HCT116 (cell line): Measurements from ENCODE around the gene SND1. TPM values are rescaled to one million over a fixed set of nuclear protein-coding genes. Genes with fewer than 3 reads are reported as not detected.

ENCODE experiments used
- ATAC-seq: fragments of 200-7000 bp; cut with Tn5 transposase; 2 replicates; pipeline ENCODE4 v1.9.1; 2020; ENCODE audit warnings: mild to moderate bottlenecking, moderate library complexity
- BruUV-seq: library from RNA; stranded (reverse); fragments of 400-500 nt; replicated peaks from 2 replicates; lab custom pipeline; 2021; lab: Mats Ljungman, UMichigan
- CTCF ChIA-PET: fragments of 300-600 bp; sonication (Branson Sonifier 250); formaldehyde crosslinking; loops from one replicate; lab custom pipeline; 2021; ENCODE audit warnings: antibody characterized with exemption; lab: Charles Lee
- POLR2A ChIA-PET: fragments of 300-600, 350-600 bp; sonication (Branson Sonifier 250); formaldehyde crosslinking; loops from one replicate; lab custom pipeline; 2021; ENCODE audit warnings: antibody characterized with exemption; lab: Charles Lee
- RAD21 ChIA-PET, 2 experiments: fragments of 300-600 bp; sonication (Branson Sonifier 250); formaldehyde crosslinking; loops; one replicate each; lab custom pipeline; 2023; ENCODE audit warnings: low total read pairs in 2 of 2; ENCODE audit not compliant: uncharacterized antibody in 2 of 2, unreplicated experiment in 2 of 2, low non-redundant PET in 1 of 2; lab: Charles Lee
- DNase-seq: peaks from one replicate; pipeline ENCODE4 v3.0.0-alpha.2; 2010; ENCODE audit warnings: low read depth, low spot score
- H2AFZ ChIP-seq: fragments of 200-600 bp; shearing (Covaris generic), sonication (generic); 2 replicates; pipeline ENCODE4 v1.6.1; 2017; ENCODE audit warnings: low read depth, mixed run types, mixed read lengths, antibody characterized with exemption, low read length; ENCODE audit not compliant: poor library complexity, severe bottlenecking
- H3K27ac ChIP-seq: 2 replicates; pipeline ENCODE4 v1.5.1; 2012; ENCODE audit warnings: low read depth, low read length
- H3K27me3 ChIP-seq: fragments of 200-600 bp; sonication (generic); 2 replicates; pipeline ENCODE4 v1.6.1; 2016; ENCODE audit warnings: mixed run types, low read length, mixed read lengths; ENCODE audit not compliant: insufficient read depth
- H3K36me3 ChIP-seq, 2 experiments: fragments of 200-500 bp in 1 of 2; fragments of 200-600 bp in 1 of 2; sonication (Bioruptor generic) in 1 of 2; sonication (generic) in 1 of 2; 2 replicates each; pipeline versions ENCODE4 v1.5.1 to v1.6.1; 2014 to 2016; ENCODE audit warnings: low read length in 2 of 2, inconsistent platforms in 1 of 2, mixed read lengths in 1 of 2, mixed run types in 1 of 2; ENCODE audit not compliant: insufficient read depth in 2 of 2, control insufficient read depth in 1 of 2
- H3K4me1 ChIP-seq, 2 experiments: fragments of 200-600 bp in 1 of 2; sonication (generic) in 1 of 2; 2 replicates each; pipeline versions ENCODE4 v1.5.1 to v1.6.1; 2012 to 2017; ENCODE audit warnings: low read length in 2 of 2, inconsistent platforms in 1 of 2, mild to moderate bottlenecking in 1 of 2, mixed read lengths in 1 of 2, mixed run types in 1 of 2, moderate library complexity in 1 of 2; ENCODE audit not compliant: insufficient read depth in 2 of 2, control insufficient read depth in 1 of 2
- H3K4me2 ChIP-seq: fragments of 200-600 bp; sonication (generic); 2 replicates; pipeline ENCODE4 v1.6.1; 2017; ENCODE audit warnings: mixed run types, low read length, mixed read lengths
- H3K4me3 ChIP-seq, 2 experiments: fragments of 200-600 bp in 1 of 2; sonication (generic) in 1 of 2; replicated peaks in 1 of 2; 2 replicates each; pipeline ENCODE4 v1.5.1; 2011 to 2016; ENCODE audit warnings: low read length in 2 of 2, control low read depth in 1 of 2, low read depth in 1 of 2, mild to moderate bottlenecking in 1 of 2, mixed read lengths in 1 of 2, mixed run types in 1 of 2
- H3K79me2 ChIP-seq: fragments of 200-600 bp; sonication (generic); 2 replicates; pipeline ENCODE4 v1.6.1; 2017; ENCODE audit warnings: mild to moderate bottlenecking, mixed run types, low read length, moderate library complexity, mixed read lengths; ENCODE audit not compliant: insufficient read depth
- H3K9ac ChIP-seq: fragments of 200-600 bp; sonication (generic); 2 replicates; pipeline ENCODE4 v1.6.1; 2016; ENCODE audit warnings: low read length, mixed read lengths
- H3K9me2 ChIP-seq: fragments of 200-600 bp; sonication (generic), shearing (Covaris generic); 2 replicates; pipeline ENCODE4 v1.6.1; 2017; ENCODE audit warnings: mixed run types, mild to moderate bottlenecking, moderate library complexity; ENCODE audit not compliant: insufficient read depth
- H3K9me3 ChIP-seq, 2 experiments: fragments of 200-500 bp in 1 of 2; fragments of 200-600 bp in 1 of 2; sonication (Bioruptor generic) in 1 of 2; sonication (generic) in 1 of 2; 2 replicates each; pipeline ENCODE4 v1.6.1; 2014 to 2017; ENCODE audit warnings: low read length in 2 of 2, mixed read lengths in 2 of 2, inconsistent platforms in 1 of 2, low read depth in 1 of 2, mild to moderate bottlenecking in 1 of 2, mixed run types in 1 of 2, moderate library complexity in 1 of 2; ENCODE audit not compliant: control insufficient read depth in 1 of 2, insufficient read depth in 1 of 2
- H4K20me1 ChIP-seq: fragments of 200-600 bp; sonication (generic), shearing (Covaris generic); 2 replicates; pipeline ENCODE4 v1.6.1; 2017; ENCODE audit warnings: mixed run types, mild to moderate bottlenecking, moderate library complexity; ENCODE audit not compliant: insufficient read depth
- ELF1 ChIP-seq: IDR thresholded peaks from 2 replicates; pipeline ENCODE4 v1.6.1; 2012; ENCODE audit warnings: low read depth, borderline replicate concordance
- EZH2 ChIP-seq: fragments of 200-600 bp; sonication (generic); IDR thresholded peaks from 2 replicates; pipeline ENCODE4 v1.6.1; 2017; ENCODE audit warnings: antibody characterized with exemption, mixed run types
- POLR2AphosphoS5 ChIP-seq: IDR thresholded peaks from 2 replicates; pipeline ENCODE4 v1.6.1; 2011; ENCODE audit warnings: mild to moderate bottlenecking, low read depth, low read length, moderate library complexity
- SIN3A ChIP-seq: IDR thresholded peaks from 2 replicates; pipeline ENCODE4 v1.6.1; 2012; ENCODE audit warnings: low read depth
- SP1 ChIP-seq: IDR thresholded peaks from 2 replicates; pipeline ENCODE4 v1.6.1; 2012; ENCODE audit warnings: low read depth
- SRF ChIP-seq: IDR thresholded peaks from 2 replicates; pipeline ENCODE4 v1.6.1; 2012; ENCODE audit warnings: low read depth
- TCF7L2 ChIP-seq: IDR thresholded peaks from 2 replicates; pipeline ENCODE4 v1.7.0; 2011; ENCODE audit warnings: borderline replicate concordance, inconsistent platforms; ENCODE audit not compliant: insufficient read depth, insufficient read length; ENCODE audit errors: extremely low read depth
- ZFX ChIP-seq: fragments of 450-650 bp; IDR thresholded peaks from 2 replicates; pipeline ENCODE4 v1.6.1; 2017
- intact Hi-C: fragments of 100-400 bp; cut with micrococcal nuclease; formaldehyde crosslinking; loops from 2 replicates; pipeline ENCODE4 v1.10.0; 2022
- total RNA-seq: library from RNA; stranded (reverse); gene quantifications from one replicate; pipeline ENCODE4 v1.2.1, GENCODE V29; 2021; ENCODE audit not compliant: unreplicated experiment
- TF ChIP-seq, protein P1 (sequence below), 3 experiments: fragments of 200-600 bp in 1 of 3; sonication (generic) in 1 of 3; IDR thresholded peaks in 2 of 3; conservative IDR thresholded peaks in 1 of 3; 2 replicates each; pipeline ENCODE4 v1.5.1; 2012 to 2017; ENCODE audit warnings: low read depth in 2 of 3, low read length in 2 of 3, antibody characterized with exemption in 1 of 3, borderline replicate concordance in 1 of 3, control low read depth in 1 of 3, mild to moderate bottlenecking in 1 of 3, mixed read lengths in 1 of 3, mixed run types in 1 of 3, moderate library complexity in 1 of 3; ENCODE audit not compliant: insufficient read depth in 1 of 3
- TF ChIP-seq, protein P2 (sequence below): IDR thresholded peaks from 2 replicates; pipeline ENCODE4 v1.6.1; 2012
- TF ChIP-seq, protein P3 (sequence below): IDR thresholded peaks from 2 replicates; pipeline ENCODE4 v1.6.1; 2012

Gene SND1
- total RNA-seq, 1 experiment from 2014 or later = 169 TPM

DNA sequence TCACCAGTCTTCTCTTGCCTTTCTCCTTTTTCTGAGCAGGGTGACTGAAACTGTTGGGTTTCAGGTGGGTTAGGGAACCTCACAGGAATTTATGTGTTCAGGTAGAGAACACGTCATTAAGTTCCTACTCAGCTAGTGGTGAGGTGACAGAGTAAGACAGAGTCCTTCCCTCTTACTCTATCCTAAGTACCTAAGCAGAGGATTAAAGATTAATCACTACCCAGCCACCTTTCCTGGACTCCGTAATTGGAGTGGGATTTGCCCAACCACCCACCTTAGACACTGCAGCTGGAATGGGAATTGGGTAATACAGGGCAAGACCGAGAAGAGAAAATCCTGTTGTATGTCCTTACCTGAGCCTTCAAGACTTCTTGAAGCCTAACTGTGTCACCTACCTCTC, 221.2 kb downstream of the SND1 start:
- peaks cover 30% of the 10 kb centered on the region for H3K79me2 ChIP-seq
- no peak overlapping the region for H3K9ac ChIP-seq
- H3K27me3 ChIP-seq = no peaks in the 10 kb centered on the region
- H4K20me1 ChIP-seq = peaks cover 7% of the 10 kb centered on the region; the same call in 1 of the 2 replicates
- ChIA-PET CTCF (no interaction called here), RAD21 (no interaction called here), POLR2A (no interaction called here)
- no peak overlapping the region for H3K27ac ChIP-seq
- no peaks in the 10 kb centered on the region for H3K9me2 ChIP-seq
- ATAC-seq (no peak), DNase-seq (no peak)
- no peak overlapping the region for H3K4me2 ChIP-seq
- no peaks in the 10 kb centered on the region for H3K9me3 ChIP-seq
- no peaks in the 10 kb centered on the region for H3K4me1 ChIP-seq
- H3K36me3 ChIP-seq = no peaks in the 10 kb centered on the region
- no peak overlapping the region for H3K4me3 ChIP-seq
- H2AFZ ChIP-seq = no peak overlapping the region
- BruUV-seq = no TSS peak
- TF ChIP-seq, protein P1, sequence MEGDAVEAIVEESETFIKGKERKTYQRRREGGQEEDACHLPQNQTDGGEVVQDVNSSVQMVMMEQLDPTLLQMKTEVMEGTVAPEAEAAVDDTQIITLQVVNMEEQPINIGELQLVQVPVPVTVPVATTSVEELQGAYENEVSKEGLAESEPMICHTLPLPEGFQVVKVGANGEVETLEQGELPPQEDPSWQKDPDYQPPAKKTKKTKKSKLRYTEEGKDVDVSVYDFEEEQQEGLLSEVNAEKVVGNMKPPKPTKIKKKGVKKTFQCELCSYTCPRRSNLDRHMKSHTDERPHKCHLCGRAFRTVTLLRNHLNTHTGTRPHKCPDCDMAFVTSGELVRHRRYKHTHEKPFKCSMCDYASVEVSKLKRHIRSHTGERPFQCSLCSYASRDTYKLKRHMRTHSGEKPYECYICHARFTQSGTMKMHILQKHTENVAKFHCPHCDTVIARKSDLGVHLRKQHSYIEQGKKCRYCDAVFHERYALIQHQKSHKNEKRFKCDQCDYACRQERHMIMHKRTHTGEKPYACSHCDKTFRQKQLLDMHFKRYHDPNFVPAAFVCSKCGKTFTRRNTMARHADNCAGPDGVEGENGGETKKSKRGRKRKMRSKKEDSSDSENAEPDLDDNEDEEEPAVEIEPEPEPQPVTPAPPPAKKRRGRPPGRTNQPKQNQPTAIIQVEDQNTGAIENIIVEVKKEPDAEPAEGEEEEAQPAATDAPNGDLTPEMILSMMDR (IDR thresholded peaks at IDR 0.05 in 2 of 3, conservative IDR thresholded peaks at IDR 0.05 in 1 of 3; ENCODE audit: borderline replicate concordance in 1 of 3, insufficient read depth in 1 of 3, low read depth in 2 of 3, low read length in 2 of 3) = no peak
- TF ChIP-seq SP1 = no peak
- no peak for TF ChIP-seq POLR2AphosphoS5
- TF ChIP-seq, protein P2, sequence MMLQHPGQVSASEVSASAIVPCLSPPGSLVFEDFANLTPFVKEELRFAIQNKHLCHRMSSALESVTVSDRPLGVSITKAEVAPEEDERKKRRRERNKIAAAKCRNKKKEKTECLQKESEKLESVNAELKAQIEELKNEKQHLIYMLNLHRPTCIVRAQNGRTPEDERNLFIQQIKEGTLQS = no peak
- TF ChIP-seq, protein P3, sequence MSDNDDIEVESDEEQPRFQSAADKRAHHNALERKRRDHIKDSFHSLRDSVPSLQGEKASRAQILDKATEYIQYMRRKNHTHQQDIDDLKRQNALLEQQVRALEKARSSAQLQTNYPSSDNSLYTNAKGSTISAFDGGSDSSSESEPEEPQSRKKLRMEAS = no peak
- TF ChIP-seq ELF1 = no peak
- no peak for TF ChIP-seq ZFX
- no peak for TF ChIP-seq EZH2
- TF ChIP-seq SRF = no peak
- TF ChIP-seq TCF7L2 = no peak
- no peak for TF ChIP-seq SIN3A
- intact Hi-C loops = no loop called here
